GM18499 (cell line): ENCODE results near the gene OR1M1.

Experiments used
- ATAC-seq: cut with Tn5 transposase; IDR thresholded peaks from one replicate; pipeline ENCODE4 v1.9.1; 2021; ENCODE audit warnings: moderate number of reproducible peaks; ENCODE audit not compliant: insufficient read depth, unreplicated experiment

The OR1M1 gene

GRCh38 chr19:9073806-9074205, 13.1 kb upstream of the OR1M1 start:
- no peak for ATAC-seq

DNA sequence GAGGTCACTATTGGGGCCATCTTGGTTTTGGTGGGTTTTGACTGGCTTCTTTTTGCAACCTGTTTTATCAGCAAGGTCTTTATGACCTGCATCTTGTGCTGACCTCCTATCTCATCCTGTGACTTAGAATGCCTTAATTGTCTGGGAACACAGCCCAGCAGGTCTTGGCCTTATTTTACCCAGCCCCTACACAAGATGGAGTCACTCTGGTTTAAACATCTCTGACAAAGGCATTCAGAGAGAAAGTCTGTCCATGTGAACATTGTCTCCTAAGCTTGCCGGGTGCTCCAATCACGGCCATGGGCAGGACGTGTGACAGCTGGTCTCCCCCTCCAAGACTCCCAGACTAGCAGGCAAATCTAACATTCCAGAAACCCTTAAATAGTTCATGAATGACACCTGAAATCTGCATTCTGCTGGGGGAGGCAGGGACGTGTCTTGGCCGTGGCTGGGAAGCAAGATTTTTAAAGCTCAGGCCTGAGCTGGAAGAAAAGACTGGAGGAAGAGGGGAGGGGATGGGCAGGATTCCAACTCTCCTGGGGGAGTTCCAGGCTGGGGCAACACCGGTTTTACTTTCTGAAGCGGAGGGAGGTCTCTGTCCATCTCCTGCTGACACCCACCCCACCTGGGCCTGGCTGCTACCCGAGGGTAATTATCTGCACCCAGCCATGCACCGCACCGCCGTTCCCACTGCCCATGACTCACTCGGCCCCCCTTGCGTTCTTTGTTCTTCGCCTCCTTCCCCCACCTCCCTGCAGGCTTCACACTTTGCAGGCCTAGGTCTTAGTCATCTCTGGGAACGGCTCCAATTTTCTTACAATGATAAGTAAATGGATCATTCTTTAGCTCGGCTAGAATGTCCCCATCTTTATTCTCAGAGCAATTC, 11.6 kb upstream of the OR1M1 start:
- no peak for ATAC-seq

- no peak for ATAC-seq
These were observed 10.0 kb upstream of the OR1M1 start for GRCh38 chr19:9076901-9077300.

DNA sequence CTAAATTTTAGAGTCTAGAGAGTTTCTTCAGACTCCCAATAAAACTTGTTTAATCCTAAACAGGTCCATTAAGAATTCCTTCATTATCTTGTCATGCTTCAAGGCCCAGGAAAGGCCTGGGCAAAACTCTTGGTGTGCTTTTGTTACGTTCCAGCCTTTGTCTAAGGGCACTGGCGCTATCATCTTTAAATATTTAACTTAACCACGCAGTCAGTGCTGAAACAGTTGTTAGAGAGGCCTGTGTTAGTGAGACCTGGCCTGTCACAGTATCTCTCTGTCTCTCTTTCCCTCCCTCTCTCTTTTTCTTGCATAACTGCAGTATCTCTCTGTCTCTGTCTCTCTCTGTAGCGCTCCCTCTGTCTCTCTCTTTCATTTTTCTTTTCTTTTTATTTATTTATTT, 8.2 kb upstream of the OR1M1 start:
- no peak for ATAC-seq

- no peak for ATAC-seq
These were observed 20.5 kb downstream of the OR1M1 start, which contains the start of gene OR7G2 for GRCh38 chr19:9107375-9107774. Gene OR7G2, minus strand, starts transcription at chr19:9107475. Its CDS starts 4,232 bp downstream, at chr19:9103243.

GRCh38 chr19:9109959-9110358, 23.1 kb downstream of the OR1M1 start:
- ATAC-seq, result no peak

- ATAC-seq, result no peak
These were observed 28.5 kb downstream of the OR1M1 start, which contains the start of gene OR7G1 for GRCh38 chr19:9115307-9115813. Gene OR7G1, minus strand, starts transcription at chr19:9115763. Its CDS starts 0 bp downstream, at chr19:9115763.

DNA sequence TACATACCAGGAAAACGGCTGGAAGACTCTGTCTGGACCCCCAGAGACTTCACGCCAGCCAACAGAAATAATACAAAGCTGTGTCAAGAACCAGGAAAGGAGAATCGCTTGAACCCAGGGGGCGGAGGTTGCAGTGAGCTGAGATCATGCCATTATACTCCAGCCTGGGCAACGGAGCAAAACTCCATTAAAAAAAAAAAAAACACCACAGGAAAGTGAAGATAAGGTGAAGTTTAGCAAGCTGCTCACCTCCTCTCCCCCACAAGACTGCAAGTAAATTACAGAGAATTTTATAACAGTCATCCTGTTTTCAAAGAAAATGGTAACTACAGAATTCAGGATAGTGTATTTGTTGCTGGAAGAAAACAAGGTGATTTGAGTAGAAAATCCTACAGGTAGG, 29.7 kb downstream of the OR1M1 start:
- no peak for ATAC-seq

DNA sequence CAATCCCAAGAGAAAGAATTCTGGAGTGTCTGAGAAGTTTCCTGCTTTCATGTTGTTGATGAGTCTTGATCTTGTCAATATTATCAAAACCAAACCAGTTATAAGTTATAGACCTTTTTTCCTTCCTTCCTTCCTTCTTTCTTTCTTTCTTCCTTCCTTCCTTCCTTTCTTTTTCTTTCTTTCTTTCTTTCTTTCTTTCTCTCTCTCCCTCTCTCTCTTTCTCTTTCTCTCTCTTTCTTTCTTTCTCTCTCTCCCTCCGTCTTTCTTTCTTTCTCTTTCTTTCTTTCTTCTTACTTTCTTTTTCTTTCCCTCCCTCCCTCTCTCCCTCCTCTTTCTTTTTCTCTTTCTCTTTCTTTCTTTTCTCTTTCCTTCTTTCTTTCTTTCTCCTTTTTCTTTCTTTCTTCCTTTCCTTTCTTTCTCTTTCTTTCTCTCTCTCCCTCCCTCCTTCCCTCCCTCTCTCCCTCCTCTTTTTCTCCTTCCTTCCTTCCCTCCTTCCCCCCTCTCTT, 40.1 kb downstream of the OR1M1 start, which contains the start of gene OR7G3:
Gene OR7G3, minus strand, starts transcription at position 51 of the 506 bp plus-strand sequence. Its CDS starts 0 bp downstream, at position 51.
- no peak for ATAC-seq

DNA sequence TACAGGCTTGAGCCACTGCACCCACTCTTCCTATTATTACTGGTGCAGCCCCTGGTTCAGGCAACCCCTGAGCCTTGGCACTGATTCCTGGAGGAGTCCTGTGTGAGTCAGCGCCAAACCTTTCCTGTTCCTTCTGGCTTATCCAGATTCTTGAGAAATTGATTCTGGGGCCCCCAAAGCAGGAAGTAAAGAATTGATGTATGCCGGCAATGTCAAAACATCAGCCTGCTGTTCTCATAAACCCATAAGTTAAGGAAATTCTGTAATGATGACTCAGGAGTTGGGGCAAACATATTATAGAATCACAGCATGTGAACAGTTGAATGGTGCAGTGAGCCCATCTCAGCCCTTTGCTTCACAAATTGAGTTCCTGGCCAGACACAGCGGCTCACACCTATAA, 41.3 kb downstream of the OR1M1 start:
- ATAC-seq, result no peak

DNA sequence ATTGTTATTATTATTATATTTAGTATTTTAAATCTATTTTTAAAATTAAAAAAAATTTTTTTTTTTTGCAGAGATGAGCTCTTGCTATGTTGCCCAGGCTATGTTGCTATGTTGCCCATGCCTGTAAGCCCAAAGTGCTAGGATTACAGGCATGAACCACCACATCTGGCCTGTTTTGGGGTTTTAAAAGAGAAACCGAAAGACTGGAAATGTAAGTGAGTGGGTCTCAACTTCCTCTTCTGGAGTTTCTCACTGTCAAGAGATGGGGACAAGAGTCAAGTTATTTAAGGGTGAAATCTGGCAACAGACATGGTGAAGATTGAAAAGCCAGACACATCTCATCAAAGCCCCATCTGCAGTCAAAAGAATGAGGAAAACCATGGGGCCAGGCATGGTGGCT, 44.1 kb downstream of the OR1M1 start:
- no peak for ATAC-seq

DNA sequence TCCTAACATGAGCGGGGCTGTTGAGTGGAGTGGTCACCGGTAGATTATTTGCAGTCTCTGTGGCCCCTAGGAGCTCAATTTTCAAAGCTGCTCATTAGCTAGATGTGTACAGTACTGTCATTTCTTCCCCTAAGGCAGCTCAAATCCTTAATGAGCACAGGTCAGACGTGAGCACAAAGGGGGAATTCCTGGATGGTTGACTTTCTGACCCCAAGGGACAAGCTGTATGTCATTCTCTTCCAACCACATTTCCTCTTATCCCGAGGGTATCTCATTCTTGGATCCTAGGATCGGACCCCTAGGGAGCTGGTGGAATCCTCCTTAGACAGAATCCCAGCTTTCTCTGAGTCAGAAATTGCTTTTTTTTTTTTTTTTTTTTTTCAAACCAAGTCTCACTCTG, 45.6 kb downstream of the OR1M1 start:
- no peak for ATAC-seq

DNA sequence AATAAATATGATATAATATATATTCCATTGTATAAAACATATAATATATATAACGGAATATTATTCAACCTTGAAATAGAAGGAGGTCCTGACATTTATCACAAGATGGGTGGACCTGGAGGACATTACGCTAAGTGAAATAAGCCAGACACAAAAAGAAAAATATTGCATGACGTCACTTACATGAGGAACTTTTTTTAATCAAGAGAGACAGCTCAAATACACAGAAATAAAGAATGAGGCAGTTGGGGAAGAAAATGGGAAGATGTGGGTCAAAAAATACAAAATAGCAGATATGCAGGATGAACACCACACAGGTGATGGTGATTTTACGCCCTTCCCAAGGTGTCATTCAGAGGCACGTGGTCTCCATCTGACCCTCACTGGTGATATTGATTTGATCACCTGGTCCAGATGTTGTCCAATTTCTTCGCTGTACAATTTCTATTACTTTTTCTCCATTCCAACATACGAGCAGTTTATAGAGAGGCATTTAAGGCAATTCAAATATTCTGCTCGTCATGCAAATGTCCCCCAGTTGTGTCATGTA, 52.8 kb downstream of the OR1M1 start:
- no peak for ATAC-seq

DNA sequence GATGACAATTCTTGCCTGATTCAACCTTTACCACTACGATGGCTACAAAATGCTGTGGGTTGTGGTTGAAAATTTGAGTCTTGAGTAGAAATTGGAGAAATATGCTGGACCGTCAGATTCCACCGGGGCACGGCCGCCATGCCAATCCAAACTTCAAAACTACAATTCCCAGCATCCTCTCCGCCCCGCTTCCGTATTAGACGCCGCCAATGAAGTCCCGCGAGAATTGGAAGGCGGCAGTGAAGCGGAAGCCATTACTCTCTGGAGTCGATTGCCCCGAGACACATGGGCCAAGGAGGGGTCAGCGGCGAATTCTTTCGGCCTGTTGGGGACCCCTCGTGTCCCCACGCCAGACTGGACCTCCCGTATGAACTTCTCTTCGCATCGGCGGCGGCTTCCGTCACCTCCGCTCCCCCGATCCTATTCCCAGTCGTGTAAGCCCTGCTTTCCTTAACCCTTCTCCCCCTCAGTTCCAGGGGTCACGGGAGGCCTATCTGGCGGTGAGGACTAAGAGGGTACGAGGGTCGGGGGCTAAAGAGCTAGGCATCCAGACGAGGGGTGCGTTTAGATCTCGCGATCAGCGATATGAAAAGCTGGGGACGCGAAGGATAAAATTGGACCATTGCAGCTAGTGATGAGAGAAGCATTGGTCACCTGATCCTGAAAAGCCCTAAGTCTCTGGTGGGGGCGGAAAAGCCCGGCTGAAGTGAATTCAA, 53.5 kb downstream of the OR1M1 start, which contains the start of gene ZNF317:
Gene ZNF317, plus strand, starts transcription at position 239 of the 716 bp plus-strand sequence. CDS start 15,620 bp downstream, outside the sequence.
- no peak for ATAC-seq

- no peak for ATAC-seq
These were observed 58.1 kb downstream of the OR1M1 start for GRCh38 chr19:9144920-9145319.
